ENCODE measurements around the gene SLC6A9.

GRCh38 chr1:43985984-43986595 is 45.2 kb downstream of the SLC6A9 start:
- TF ChIP-seq CTCF (IDR thresholded peaks at IDR 0.05) (no peak), POLR2AphosphoS5 (IDR thresholded peaks at IDR 0.05; ENCODE audit: insufficient read depth in 1 of 2, low read depth in 1 of 2) (no peak)
